ENCODE data around the gene LRP1. TPM values are rescaled to one million over a fixed set of nuclear protein-coding genes. Genes with fewer than 3 reads are reported as not detected.
A peak's percentile ranks its signal among the peaks of the same experiment; 100 is the strongest.

Gene LRP1
- polyA plus RNA-seq, 2 donors, result 29.6 to 47.6 TPM

- Histone ChIP-seq H3K36me3 (ENCODE audit: control insufficient read depth in 2 of 2, insufficient read depth in 2 of 2, low read length in 1 of 2) (peaks cover 13 to 49% of the 10 kb centered on the region in 2 donors), H3K27ac (ENCODE audit: low read depth in 2 of 2, low read length in 1 of 2) (no peak overlapping the region), H3K4me3 (ENCODE audit: low read depth in 1 of 2, low read length in 2 of 2) (no peak overlapping the region), H3K27me3 (ENCODE audit: control insufficient read depth in 1 of 2, insufficient read depth in 2 of 2, low read length in 2 of 2) (no peaks in the 10 kb centered on the region), H3K9me3 (ENCODE audit: control insufficient read depth in 2 of 2, insufficient read depth in 1 of 2, low read depth in 1 of 2, low read length in 1 of 2) (no peaks in the 10 kb centered on the region), H3K4me1 (ENCODE audit: control insufficient read depth in 2 of 2, insufficient read depth in 2 of 2, low read length in 1 of 2) (no peaks in the 10 kb centered on the region)
- 81 to 87% methylated on average over 4 of the region's 4 CpGs for WGBS, 2 donors
Observed at GRCh38 chr12:57143454-57143853, 15.2 kb downstream of the LRP1 start.

GRCh38 chr12:57145460-57146059 is 17.3 kb downstream of the LRP1 start:
- no peaks in the 10 kb centered on the region for H3K27me3 ChIP-seq (ENCODE audit: control insufficient read depth in 1 of 2, insufficient read depth in 2 of 2, low read length in 2 of 2)
- 64 to 67% methylated on average over 10 of the region's 10 CpGs for whole genome bisulfite sequencing, 2 donors
- peaks cover 0 to 10% of the 10 kb centered on the region in 2 donors for H3K4me1 ChIP-seq (ENCODE audit: control insufficient read depth in 2 of 2, insufficient read depth in 2 of 2, low read length in 1 of 2)
- H3K4me3 ChIP-seq (ENCODE audit: low read depth in 1 of 2, low read length in 2 of 2), result no peak overlapping the region
- no peaks in the 10 kb centered on the region for H3K9me3 ChIP-seq (ENCODE audit: control insufficient read depth in 2 of 2, insufficient read depth in 1 of 2, low read depth in 1 of 2, low read length in 1 of 2)
- peaks cover 10 to 41% of the 10 kb centered on the region in 2 donors for H3K36me3 ChIP-seq (ENCODE audit: control insufficient read depth in 2 of 2, insufficient read depth in 2 of 2, low read length in 1 of 2)
- H3K27ac ChIP-seq (ENCODE audit: low read depth in 2 of 2, low read length in 1 of 2), result peak overlapping the region in 1 of 2 donors; percentile 33

- WGBS, 2 donors, result 71 to 76% methylated on average over 2 of the region's 2 CpGs
- Histone ChIP-seq H3K9me3 (ENCODE audit: control insufficient read depth in 2 of 2, insufficient read depth in 1 of 2, low read depth in 1 of 2, low read length in 1 of 2) (no peaks in the 10 kb centered on the region), H3K4me3 (ENCODE audit: low read depth in 1 of 2, low read length in 2 of 2) (no peak overlapping the region), H3K4me1 (ENCODE audit: control insufficient read depth in 2 of 2, insufficient read depth in 2 of 2, low read length in 1 of 2) (peaks cover 0 to 10% of the 10 kb centered on the region in 2 donors), H3K36me3 (ENCODE audit: control insufficient read depth in 2 of 2, insufficient read depth in 2 of 2, low read length in 1 of 2) (peaks cover 10 to 39% of the 10 kb centered on the region in 2 donors), H3K27me3 (ENCODE audit: control insufficient read depth in 1 of 2, insufficient read depth in 2 of 2, low read length in 2 of 2) (no peaks in the 10 kb centered on the region), H3K27ac (ENCODE audit: low read depth in 2 of 2, low read length in 1 of 2) (no peak overlapping the region)
Observed at GRCh38 chr12:57146092-57146491, 17.8 kb downstream of the LRP1 start.

GRCh38 chr12:57146961-57147944 is 19.0 kb downstream of the LRP1 start, which contains the start of gene LRP1-AS:
LRP1-AS (minus strand) TSS chr12:57147619.
- H3K27me3 ChIP-seq (ENCODE audit: control insufficient read depth in 1 of 2, insufficient read depth in 2 of 2, low read length in 2 of 2), result no peaks in the 10 kb centered on the region
- peak within 1 kb of the TSS; percentile 47 to 84 for H3K27ac ChIP-seq (ENCODE audit: low read depth in 2 of 2, low read length in 1 of 2)
- WGBS, 2 donors, result 53 to 64% methylated on average over 8 of the region's 8 CpGs
- H3K36me3 ChIP-seq (ENCODE audit: control insufficient read depth in 2 of 2, insufficient read depth in 2 of 2, low read length in 1 of 2), result peaks cover 6 to 29% of the 10 kb centered on the region in 2 donors
- peaks cover 2 to 15% of the 10 kb centered on the region in 2 donors for H3K4me1 ChIP-seq (ENCODE audit: control insufficient read depth in 2 of 2, insufficient read depth in 2 of 2, low read length in 1 of 2)
- no peak within 1 kb of the TSS for H3K4me3 ChIP-seq (ENCODE audit: low read depth in 1 of 2, low read length in 2 of 2)
- H3K9me3 ChIP-seq (ENCODE audit: control insufficient read depth in 2 of 2, insufficient read depth in 1 of 2, low read depth in 1 of 2, low read length in 1 of 2), result no peaks in the 10 kb centered on the region

GRCh38 chr12:57148469-57149244 is 20.4 kb downstream of the LRP1 start:
- Histone ChIP-seq H3K9me3 (ENCODE audit: control insufficient read depth in 2 of 2, insufficient read depth in 1 of 2, low read depth in 1 of 2, low read length in 1 of 2) (no peaks in the 10 kb centered on the region), H3K4me3 (ENCODE audit: low read depth in 1 of 2, low read length in 2 of 2) (no peak overlapping the region), H3K36me3 (ENCODE audit: control insufficient read depth in 2 of 2, insufficient read depth in 2 of 2, low read length in 1 of 2) (peaks cover 0 to 25% of the 10 kb centered on the region in 2 donors), H3K27me3 (ENCODE audit: control insufficient read depth in 1 of 2, insufficient read depth in 2 of 2, low read length in 2 of 2) (no peaks in the 10 kb centered on the region), H3K4me1 (ENCODE audit: control insufficient read depth in 2 of 2, insufficient read depth in 2 of 2, low read length in 1 of 2) (peaks cover 5 to 21% of the 10 kb centered on the region in 2 donors), H3K27ac (ENCODE audit: low read depth in 2 of 2, low read length in 1 of 2) (peak overlapping the region; percentile 84 to 88)
- 50 to 61% methylated on average over 4 of the region's 4 CpGs for WGBS, 2 donors

- WGBS, 2 donors, result 53 to 58% methylated on average over 13 of the region's 13 CpGs
- peak overlapping the region; percentile 84 to 88 for H3K27ac ChIP-seq (ENCODE audit: low read depth in 2 of 2, low read length in 1 of 2)
- no peaks in the 10 kb centered on the region for H3K9me3 ChIP-seq (ENCODE audit: control insufficient read depth in 2 of 2, insufficient read depth in 1 of 2, low read depth in 1 of 2, low read length in 1 of 2)
- peaks cover 0 to 30% of the 10 kb centered on the region in 2 donors for H3K36me3 ChIP-seq (ENCODE audit: control insufficient read depth in 2 of 2, insufficient read depth in 2 of 2, low read length in 1 of 2)
- peaks cover 5 to 21% of the 10 kb centered on the region in 2 donors for H3K4me1 ChIP-seq (ENCODE audit: control insufficient read depth in 2 of 2, insufficient read depth in 2 of 2, low read length in 1 of 2)
- H3K4me3 ChIP-seq (ENCODE audit: low read depth in 1 of 2, low read length in 2 of 2), result no peak overlapping the region
- H3K27me3 ChIP-seq (ENCODE audit: control insufficient read depth in 1 of 2, insufficient read depth in 2 of 2, low read length in 2 of 2), result no peaks in the 10 kb centered on the region
Observed at GRCh38 chr12:57149245-57149900, 21.1 kb downstream of the LRP1 start.

GRCh38 chr12:57150400-57151000 is 22.2 kb downstream of the LRP1 start:
- WGBS, 2 donors, result 88% methylated on average over 6 of the region's 6 CpGs
- peaks cover 0 to 29% of the 10 kb centered on the region in 2 donors for H3K36me3 ChIP-seq (ENCODE audit: control insufficient read depth in 2 of 2, insufficient read depth in 2 of 2, low read length in 1 of 2)
- no peaks in the 10 kb centered on the region for H3K9me3 ChIP-seq (ENCODE audit: control insufficient read depth in 2 of 2, insufficient read depth in 1 of 2, low read depth in 1 of 2, low read length in 1 of 2)
- H3K27ac ChIP-seq (ENCODE audit: low read depth in 2 of 2, low read length in 1 of 2), result peak overlapping the region; percentile 9 to 52
- H3K27me3 ChIP-seq (ENCODE audit: control insufficient read depth in 1 of 2, insufficient read depth in 2 of 2, low read length in 2 of 2), result no peaks in the 10 kb centered on the region
- no peak overlapping the region for H3K4me3 ChIP-seq (ENCODE audit: low read depth in 1 of 2, low read length in 2 of 2)
- H3K4me1 ChIP-seq (ENCODE audit: control insufficient read depth in 2 of 2, insufficient read depth in 2 of 2, low read length in 1 of 2), result peaks cover 5 to 21% of the 10 kb centered on the region in 2 donors

- H3K4me1 ChIP-seq (ENCODE audit: control insufficient read depth in 2 of 2, insufficient read depth in 2 of 2, low read length in 1 of 2), result peaks cover 5 to 24% of the 10 kb centered on the region in 2 donors
- 39 to 55% methylated on average over 17 of the region's 17 CpGs for WGBS, 2 donors
- H3K36me3 ChIP-seq (ENCODE audit: control insufficient read depth in 2 of 2, insufficient read depth in 2 of 2, low read length in 1 of 2), result peaks cover 4 to 28% of the 10 kb centered on the region in 2 donors
- H3K9me3 ChIP-seq (ENCODE audit: control insufficient read depth in 2 of 2, insufficient read depth in 1 of 2, low read depth in 1 of 2, low read length in 1 of 2), result no peaks in the 10 kb centered on the region
- no peaks in the 10 kb centered on the region for H3K27me3 ChIP-seq (ENCODE audit: control insufficient read depth in 1 of 2, insufficient read depth in 2 of 2, low read length in 2 of 2)
- H3K4me3 ChIP-seq (ENCODE audit: low read depth in 1 of 2, low read length in 2 of 2), result no peak overlapping the region
- H3K27ac ChIP-seq (ENCODE audit: low read depth in 2 of 2, low read length in 1 of 2), result peak overlapping the region; percentile 62 to 78
Observed at GRCh38 chr12:57151741-57152630, 23.7 kb downstream of the LRP1 start.

All from esophagus (tissue), 2 donors.